Upper lobe of left lung (tissue), 6 donors: ENCODE measurements around the gene ZKSCAN5. TPM values are rescaled to one million over a fixed set of nuclear protein-coding genes. Genes with fewer than 3 reads are reported as not detected.

Source experiments
- ATAC-seq, 2 donors: fragments of 200-7000 bp; cut with Tn5 transposase; one replicate each; pipeline ENCODE4 v1.9.1; 2022; ENCODE audit warnings: mild to moderate bottlenecking in 2 of 2, moderate library complexity in 2 of 2; ENCODE audit not compliant: low FRiP score in 2 of 2
- DNase-seq, 2 donors: peaks; one replicate each; pipeline ENCODE4 v3.0.0-alpha.2; 2019 to 2020
- H3K27ac ChIP-seq, 4 donors: fragments of 200-600 bp; sonication (generic); one replicate each; pipeline ENCODE4 v1.5.1; 2016 to 2019
- H3K27me3 ChIP-seq, 4 donors: fragments of 200-600 bp; sonication (generic); one replicate each; pipeline ENCODE4 v1.5.1; 2017 to 2019
- H3K36me3 ChIP-seq, 4 donors: fragments of 200-600 bp; sonication (generic); one replicate each; pipeline ENCODE4 v1.5.1; 2016 to 2019
- H3K4me1 ChIP-seq, 4 donors: fragments of 200-600 bp; sonication (generic); one replicate each; pipeline ENCODE4 v1.5.1; 2018 to 2019
- H3K4me3 ChIP-seq, 4 donors: fragments of 200-600 bp; sonication (generic); one replicate each; pipeline ENCODE4 v1.5.1; 2017 to 2019; ENCODE audit warnings: mild to moderate bottlenecking in 2 of 4, moderate library complexity in 1 of 4
- H3K9me3 ChIP-seq, 4 donors: fragments of 200-600 bp; sonication (generic); one replicate each; pipeline ENCODE4 v1.5.1; 2018 to 2019
- EP300 ChIP-seq, 4 donors: sonication (generic); formaldehyde crosslinking; IDR thresholded peaks; one replicate each; pipeline ENCODE4 v1.5.1; 2017; ENCODE audit warnings: antibody characterized with exemption in 4 of 4, control low read depth in 2 of 4
- POLR2A ChIP-seq, 4 donors: fragments of 450-650 bp; IDR thresholded peaks; one replicate each; pipeline ENCODE4 v1.5.1; 2016 to 2017; ENCODE audit warnings: antibody characterized with exemption in 4 of 4, mild to moderate bottlenecking in 2 of 4
- POLR2AphosphoS5 ChIP-seq, 2 donors: sonication (generic); formaldehyde crosslinking; IDR thresholded peaks; one replicate each; pipeline ENCODE4 v1.5.1; 2017; ENCODE audit warnings: antibody characterized with exemption in 2 of 2
- WGBS, 2 donors: methylation state at CpG; one replicate each; pipeline ENCODE4 v1.1.5; 2017 to 2018; 5-methylcytosine and 5-hydroxymethylcytosine counted together
- total RNA-seq, 6 donors: library from RNA; depleted of rRNA in 4 of 6; stranded (reverse); fragments of >200 nt in 4 of 6; gene quantifications; one replicate each; pipeline versions ENCODE4 v1.1.0 to v1.2.1, GENCODE V29; 2016 to 2021
- TF ChIP-seq, protein P1 (sequence below), 6 experiments: fragments of 450-650 bp in 4 of 6; fragments of 200-600 bp in 2 of 6; sonication (generic) in 2 of 6; IDR thresholded peaks; one replicate each; pipeline ENCODE4 v1.5.1; 2016 to 2019; ENCODE audit warnings: antibody characterized with exemption in 6 of 6
- donor health status: DM: no; HTN: no; CAD: no; lungs with moderate emphysema.
- donor health status: DM: no; HTN: yes; CAD: no; lungs with severe emphysema.

The ZKSCAN5 gene
- total RNA-seq, 6 donors from 2014 or later = 3.8 to 12.6 (median 7.6) TPM

DNA sequence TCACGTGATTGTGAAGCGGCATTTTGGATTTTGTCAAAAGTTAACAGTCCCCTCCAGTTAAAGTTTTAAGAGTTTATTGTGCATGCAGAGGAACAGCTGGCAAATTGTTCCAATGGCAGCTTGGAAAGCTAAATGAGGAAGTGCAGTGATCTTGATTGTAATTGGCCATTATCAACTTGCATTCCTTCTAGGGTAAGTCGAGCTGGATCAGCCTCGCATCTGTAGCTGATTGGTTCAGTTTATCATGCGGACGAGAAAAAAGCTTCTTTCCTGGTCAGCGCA lies 31.2 kb upstream of the ZKSCAN5 start:
- 0 to 3% methylated on average over 7 of the region's 7 CpGs for WGBS, 2 donors
- DNase-seq (no peak), ATAC-seq (peak; percentile 24 to 51)
- H3K27ac ChIP-seq = peak overlapping the region; percentile 77 to 91 (median 86)
- peak overlapping the region; percentile 63 to 90 (median 82) for H3K4me3 ChIP-seq
- peaks cover 9 to 35% (median 11%) of the 10 kb centered on the region in 4 donors for H3K4me1 ChIP-seq
- no peaks in the 10 kb centered on the region for H3K27me3 ChIP-seq
- peaks cover 0 to 3% (median 0%) of the 10 kb centered on the region in 4 donors for H3K36me3 ChIP-seq
- H3K9me3 ChIP-seq = no peaks in the 10 kb centered on the region
- TF ChIP-seq POLR2A (IDR thresholded peaks at IDR 0.05) (no peak), POLR2AphosphoS5 (IDR thresholded peaks at IDR 0.05) (no peak), EP300 (IDR thresholded peaks at IDR 0.05) (no peak)
- TF ChIP-seq, protein P1, sequence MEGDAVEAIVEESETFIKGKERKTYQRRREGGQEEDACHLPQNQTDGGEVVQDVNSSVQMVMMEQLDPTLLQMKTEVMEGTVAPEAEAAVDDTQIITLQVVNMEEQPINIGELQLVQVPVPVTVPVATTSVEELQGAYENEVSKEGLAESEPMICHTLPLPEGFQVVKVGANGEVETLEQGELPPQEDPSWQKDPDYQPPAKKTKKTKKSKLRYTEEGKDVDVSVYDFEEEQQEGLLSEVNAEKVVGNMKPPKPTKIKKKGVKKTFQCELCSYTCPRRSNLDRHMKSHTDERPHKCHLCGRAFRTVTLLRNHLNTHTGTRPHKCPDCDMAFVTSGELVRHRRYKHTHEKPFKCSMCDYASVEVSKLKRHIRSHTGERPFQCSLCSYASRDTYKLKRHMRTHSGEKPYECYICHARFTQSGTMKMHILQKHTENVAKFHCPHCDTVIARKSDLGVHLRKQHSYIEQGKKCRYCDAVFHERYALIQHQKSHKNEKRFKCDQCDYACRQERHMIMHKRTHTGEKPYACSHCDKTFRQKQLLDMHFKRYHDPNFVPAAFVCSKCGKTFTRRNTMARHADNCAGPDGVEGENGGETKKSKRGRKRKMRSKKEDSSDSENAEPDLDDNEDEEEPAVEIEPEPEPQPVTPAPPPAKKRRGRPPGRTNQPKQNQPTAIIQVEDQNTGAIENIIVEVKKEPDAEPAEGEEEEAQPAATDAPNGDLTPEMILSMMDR (IDR thresholded peaks at IDR 0.05) = no peak

DNA sequence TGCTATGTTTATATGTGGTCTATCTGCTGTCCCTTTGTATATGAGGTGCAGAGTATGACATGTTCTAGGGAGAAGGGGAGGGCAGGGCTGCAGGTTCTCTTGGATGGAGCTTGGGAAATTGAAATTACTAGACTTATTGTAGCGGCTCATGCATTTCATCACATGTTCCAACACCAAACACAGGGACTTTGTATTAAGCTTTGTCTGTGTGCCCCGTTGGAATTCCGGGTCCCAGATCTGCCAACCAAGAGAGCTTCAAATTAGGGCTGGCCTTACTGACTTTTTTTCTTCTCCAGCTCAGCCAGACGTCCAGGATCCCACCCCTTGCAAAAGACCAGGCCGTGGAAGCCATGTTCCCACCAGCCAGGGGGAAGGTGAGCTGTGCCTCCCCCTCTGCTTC lies 28.4 kb upstream of the ZKSCAN5 start:
- ATAC-seq (no peak), DNase-seq (no peak)
- Histone ChIP-seq H3K4me3 (no peak overlapping the region), H3K27ac (no peak overlapping the region), H3K36me3 (peaks cover 0 to 7% (median 2%) of the 10 kb centered on the region in 4 donors), H3K27me3 (no peaks in the 10 kb centered on the region), H3K4me1 (peaks cover 17 to 39% (median 21%) of the 10 kb centered on the region in 4 donors), H3K9me3 (no peaks in the 10 kb centered on the region)
- WGBS, 2 donors = 85 to 87% methylated on average over 5 of the region's 5 CpGs
- TF ChIP-seq POLR2AphosphoS5 (IDR thresholded peaks at IDR 0.05) (no peak), POLR2A (IDR thresholded peaks at IDR 0.05) (no peak), EP300 (IDR thresholded peaks at IDR 0.05) (no peak)
- TF ChIP-seq, protein P1 (IDR thresholded peaks at IDR 0.05) = no peak

DNA sequence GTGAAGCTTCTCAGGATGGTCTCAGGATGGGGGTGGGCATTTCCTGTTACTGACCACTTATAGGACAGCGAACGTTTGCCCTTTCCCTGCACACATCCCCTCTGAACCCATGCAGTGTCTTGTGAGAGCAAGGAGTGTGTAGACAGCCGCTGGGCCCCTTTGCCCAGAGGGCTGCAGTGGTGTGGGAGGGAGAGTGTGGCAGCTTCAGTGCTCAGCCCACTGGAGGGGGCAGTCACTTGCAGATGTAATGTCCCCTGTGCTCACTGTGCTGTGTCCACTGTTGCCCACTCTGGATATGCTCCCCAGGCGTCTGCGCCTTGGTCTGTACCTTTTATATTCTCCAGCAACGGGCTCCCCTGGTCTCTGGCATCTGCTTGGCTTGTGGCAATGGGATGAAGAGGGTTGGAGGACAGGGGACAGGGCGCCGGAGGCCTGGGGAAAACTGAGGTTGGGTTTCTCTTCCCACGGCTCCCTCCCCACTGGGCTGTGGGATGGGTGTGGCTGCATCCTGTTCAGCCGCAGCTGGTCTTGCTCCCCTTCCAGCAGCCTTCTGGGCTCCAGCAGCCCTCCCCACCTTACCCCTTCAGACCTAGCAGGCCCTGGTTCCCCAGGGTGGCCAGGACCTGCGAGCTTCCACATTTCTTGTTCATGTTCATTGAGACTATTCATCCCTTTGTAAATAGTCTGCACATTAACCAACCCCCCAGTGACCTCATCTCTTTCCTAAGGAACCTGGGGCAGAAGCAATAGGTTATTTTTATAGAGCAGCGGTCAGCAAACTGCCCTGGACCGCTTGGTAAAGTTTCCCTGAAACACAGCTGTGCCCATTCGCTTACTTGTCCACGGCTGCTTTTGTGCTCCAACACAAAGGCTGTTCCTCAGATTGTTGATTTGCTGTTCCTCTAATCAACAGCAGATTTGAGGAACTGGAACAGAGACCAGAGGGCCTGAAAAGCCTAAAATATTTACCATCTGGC lies 25.7 kb upstream of the ZKSCAN5 start:
- no peak overlapping the region for H3K4me3 ChIP-seq
- H3K27me3 ChIP-seq = no peaks in the 10 kb centered on the region
- peak overlapping the region in 1 of 4 donors; percentile 27 for H3K27ac ChIP-seq
- 64 to 68% methylated on average over 7 to 15 of the region's 15 CpGs for WGBS, 2 donors
- H3K36me3 ChIP-seq = peaks cover 0 to 7% (median 5%) of the 10 kb centered on the region in 4 donors
- peak in 1 of 2 donors; percentile 35 for ATAC-seq
- H3K9me3 ChIP-seq = no peaks in the 10 kb centered on the region
- H3K4me1 ChIP-seq = peaks cover 10 to 22% (median 13%) of the 10 kb centered on the region in 4 donors
- no peak for DNase-seq
- TF ChIP-seq, protein P1 (IDR thresholded peaks at IDR 0.05) = no peak
- TF ChIP-seq POLR2AphosphoS5 (IDR thresholded peaks at IDR 0.05) = no peak
- TF ChIP-seq EP300 (IDR thresholded peaks at IDR 0.05) = no peak
- no peak for TF ChIP-seq POLR2A (IDR thresholded peaks at IDR 0.05)

DNA sequence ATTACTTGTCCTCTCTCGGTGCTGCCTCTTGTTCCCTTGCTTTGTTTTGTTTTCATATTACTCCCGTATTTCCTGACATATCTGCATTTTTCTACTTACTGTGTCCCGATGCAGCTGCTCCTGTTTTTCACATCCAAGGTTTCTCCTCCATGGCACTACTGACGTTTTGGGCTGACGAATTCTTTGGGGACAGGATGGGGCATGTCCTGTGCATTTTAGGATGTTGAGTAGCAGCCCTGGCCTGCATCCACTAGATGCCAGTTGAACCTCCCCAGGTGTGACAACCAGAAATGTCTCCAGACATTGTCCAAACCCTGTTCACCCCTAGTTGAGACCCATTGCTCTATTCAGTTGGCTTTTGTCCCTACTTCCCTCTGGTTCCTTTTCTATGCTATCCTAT lies 19.4 kb upstream of the ZKSCAN5 start:
- no peak for DNase-seq
- Histone ChIP-seq H3K4me3 (no peak overlapping the region), H3K4me1 (no peaks in the 10 kb centered on the region), H3K27me3 (no peaks in the 10 kb centered on the region), H3K9me3 (no peaks in the 10 kb centered on the region), H3K27ac (no peak overlapping the region), H3K36me3 (peaks cover 0 to 27% (median 6%) of the 10 kb centered on the region in 4 donors)
- ATAC-seq = no peak
- WGBS, 2 donors = 93 to 94% methylated on average over 5 of the region's 5 CpGs
- TF ChIP-seq POLR2AphosphoS5 (IDR thresholded peaks at IDR 0.05) (no peak), POLR2A (IDR thresholded peaks at IDR 0.05) (no peak), EP300 (IDR thresholded peaks at IDR 0.05) (no peak)
- TF ChIP-seq, protein P1 (IDR thresholded peaks at IDR 0.05) = no peak
